Epithelial cell of prostate (primary cell): ENCODE results near the gene CLDN3.
"Not testable (repeated sequence)": the region's sequence is repeated elsewhere in the genome, so short reads cannot be mapped to it uniquely, and the experiment has no call there.

ENCODE experiments used
- DNase-seq: peaks from one replicate; pipeline ENCODE4 v3.0.0-alpha.2; 2011; ENCODE audit warnings: low read depth, low spot score
- H3K27ac ChIP-seq: fragments of 450-650 bp; 2 replicates; pipeline ENCODE4 v1.5.1; 2017; ENCODE audit warnings: mild to moderate bottlenecking

The CLDN3 gene

DNA sequence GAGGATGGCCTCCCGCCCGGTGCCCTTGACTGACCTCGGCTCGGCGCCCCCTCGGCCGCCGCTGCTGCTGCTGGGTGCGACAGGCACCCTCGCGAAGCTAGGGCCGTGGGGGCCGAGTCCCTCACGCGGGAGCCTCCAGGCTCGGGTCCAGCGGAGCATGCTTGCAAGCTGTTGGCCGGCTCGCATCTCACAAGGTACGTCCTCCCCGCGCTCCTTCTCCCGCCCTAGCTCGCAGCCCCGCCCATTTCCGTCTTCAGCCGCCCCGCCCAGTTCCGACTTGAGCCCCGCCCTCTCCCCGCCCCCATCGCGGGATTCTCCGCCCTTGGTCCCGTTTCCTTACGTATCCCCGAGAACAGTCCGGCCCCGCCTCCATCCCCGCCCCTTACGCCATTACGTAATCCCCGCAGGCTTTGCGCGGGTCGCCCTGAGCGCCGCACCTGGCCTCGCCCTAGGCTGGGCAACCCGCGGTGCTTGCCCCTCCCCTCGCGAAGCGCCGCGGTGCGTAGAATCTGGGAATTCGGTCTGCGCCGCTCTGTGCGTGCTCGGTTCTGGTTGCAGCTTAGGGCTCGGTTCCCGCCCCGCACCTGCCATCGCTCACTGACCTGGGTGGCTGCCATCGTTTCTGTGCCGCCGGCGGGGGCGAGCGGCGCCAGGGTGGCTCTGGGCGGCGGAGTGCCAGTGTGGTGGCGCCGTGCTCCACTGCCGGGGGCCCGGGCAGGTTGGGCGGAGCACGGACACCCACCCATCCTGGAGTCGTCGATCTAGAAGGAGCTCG is 31.3 kb downstream of the CLDN3 start, which contains the start of gene ABHD11:
TSS of gene ABHD11 (minus strand) at position 191 of the 775 bp plus-strand sequence. CDS start at position 159, 32 bp downstream.
- H3K27ac ChIP-seq: peak within 1 kb of the TSS; percentile 63
- DNase-seq: peak; percentile 78

DNA sequence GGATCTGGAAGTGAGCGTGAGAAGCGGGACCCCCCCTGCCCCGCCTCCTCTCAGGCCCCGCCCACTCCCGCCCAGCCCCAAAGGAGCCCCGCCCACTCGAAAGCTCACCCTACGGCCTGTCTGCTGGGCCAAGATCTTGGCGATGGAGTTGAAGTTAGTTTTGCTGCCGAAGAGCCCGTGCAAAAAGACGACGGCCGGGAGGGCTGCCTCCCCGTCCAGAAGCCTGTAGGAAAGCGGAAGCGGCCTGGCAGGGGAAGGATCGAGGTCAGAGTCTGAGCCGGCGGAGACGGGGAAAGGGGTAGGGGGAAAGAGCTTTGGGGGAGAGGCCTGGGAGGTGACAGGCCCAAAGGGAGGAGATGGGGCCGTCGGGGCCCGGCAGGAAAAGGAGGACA is 31.9 kb downstream of the CLDN3 start:
- H3K27ac ChIP-seq: peak overlapping the region; percentile 63
- no peak for DNase-seq

DNA sequence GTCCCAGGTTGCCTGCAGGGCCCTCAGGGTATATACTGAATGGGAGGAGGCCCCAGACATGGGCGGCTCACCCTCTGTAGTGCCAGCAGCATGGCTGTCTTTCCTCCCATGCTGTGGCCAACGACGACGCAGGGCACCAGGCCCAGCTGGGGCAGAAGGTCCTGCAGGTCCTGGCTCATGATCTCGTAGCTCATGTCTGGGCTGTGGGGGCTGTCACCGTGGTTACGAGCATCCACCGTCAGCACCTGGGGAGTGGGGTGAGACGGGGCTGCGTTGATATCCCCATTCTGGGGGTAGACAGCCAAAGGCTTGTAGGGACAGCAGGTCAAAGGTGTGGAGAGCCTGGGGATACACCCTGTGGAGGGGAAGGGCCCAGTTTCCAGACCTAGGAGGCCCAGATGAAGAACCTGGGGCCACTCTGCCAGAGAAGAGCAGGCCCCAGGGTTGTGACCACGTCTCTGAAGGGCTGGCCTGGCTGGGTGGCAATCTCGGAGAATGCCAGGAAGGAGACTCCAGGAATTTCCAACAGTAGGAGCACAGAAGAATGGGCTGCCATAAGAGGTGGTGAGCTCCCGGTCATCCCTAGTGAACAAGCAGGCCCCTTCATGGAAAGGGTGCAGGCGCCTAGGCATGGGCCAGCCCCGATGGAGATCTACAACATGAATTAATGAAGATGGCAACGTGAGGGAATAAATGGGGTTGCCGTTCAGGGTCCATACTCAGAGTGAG is 32.4 kb downstream of the CLDN3 start:
- peak overlapping the region; percentile 63 for H3K27ac ChIP-seq
- DNase-seq: no peak

DNA sequence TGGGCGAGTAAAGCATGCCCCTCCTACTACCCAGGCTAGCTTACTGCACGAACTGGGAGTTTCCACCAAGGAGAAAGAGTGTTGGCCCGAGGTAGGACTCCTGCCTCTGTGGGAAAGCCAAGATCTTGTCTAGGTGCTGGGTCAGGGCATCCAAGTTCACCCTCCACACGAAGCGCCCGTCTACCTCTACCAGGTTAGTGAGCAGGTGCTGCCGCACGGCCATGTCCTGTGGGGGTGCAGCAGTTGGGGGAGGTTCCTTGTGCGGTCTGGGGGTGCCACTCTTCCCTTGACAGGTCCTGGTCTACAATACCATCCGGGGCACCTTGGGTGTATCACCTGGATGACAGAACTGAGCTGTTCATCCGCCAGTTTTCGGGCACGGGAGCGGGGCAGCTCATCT is 33.2 kb downstream of the CLDN3 start:
- DNase-seq: no peak
- no peak overlapping the region for H3K27ac ChIP-seq

DNA sequence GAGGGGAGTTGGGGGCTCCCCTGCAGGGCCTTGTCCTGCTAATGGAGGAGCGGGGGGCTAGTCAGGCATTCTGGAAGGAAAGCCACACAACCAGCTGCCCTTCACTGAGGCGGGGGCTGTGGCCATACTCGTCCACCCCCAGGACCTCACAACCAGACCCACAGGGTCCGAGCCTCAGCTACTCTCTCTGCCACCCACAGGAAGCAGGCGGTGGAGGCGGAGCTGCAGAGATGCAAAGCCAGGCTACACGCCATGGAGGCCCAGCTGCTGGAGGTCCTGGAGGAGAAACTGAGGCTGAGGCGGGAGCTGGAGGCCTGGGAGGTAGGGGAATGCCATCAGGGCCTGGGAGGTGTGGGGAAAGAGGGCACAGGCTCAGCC is 34.6 kb downstream of the CLDN3 start:
- peak overlapping the region; percentile 41 for H3K27ac ChIP-seq
- DNase-seq: no peak

DNA sequence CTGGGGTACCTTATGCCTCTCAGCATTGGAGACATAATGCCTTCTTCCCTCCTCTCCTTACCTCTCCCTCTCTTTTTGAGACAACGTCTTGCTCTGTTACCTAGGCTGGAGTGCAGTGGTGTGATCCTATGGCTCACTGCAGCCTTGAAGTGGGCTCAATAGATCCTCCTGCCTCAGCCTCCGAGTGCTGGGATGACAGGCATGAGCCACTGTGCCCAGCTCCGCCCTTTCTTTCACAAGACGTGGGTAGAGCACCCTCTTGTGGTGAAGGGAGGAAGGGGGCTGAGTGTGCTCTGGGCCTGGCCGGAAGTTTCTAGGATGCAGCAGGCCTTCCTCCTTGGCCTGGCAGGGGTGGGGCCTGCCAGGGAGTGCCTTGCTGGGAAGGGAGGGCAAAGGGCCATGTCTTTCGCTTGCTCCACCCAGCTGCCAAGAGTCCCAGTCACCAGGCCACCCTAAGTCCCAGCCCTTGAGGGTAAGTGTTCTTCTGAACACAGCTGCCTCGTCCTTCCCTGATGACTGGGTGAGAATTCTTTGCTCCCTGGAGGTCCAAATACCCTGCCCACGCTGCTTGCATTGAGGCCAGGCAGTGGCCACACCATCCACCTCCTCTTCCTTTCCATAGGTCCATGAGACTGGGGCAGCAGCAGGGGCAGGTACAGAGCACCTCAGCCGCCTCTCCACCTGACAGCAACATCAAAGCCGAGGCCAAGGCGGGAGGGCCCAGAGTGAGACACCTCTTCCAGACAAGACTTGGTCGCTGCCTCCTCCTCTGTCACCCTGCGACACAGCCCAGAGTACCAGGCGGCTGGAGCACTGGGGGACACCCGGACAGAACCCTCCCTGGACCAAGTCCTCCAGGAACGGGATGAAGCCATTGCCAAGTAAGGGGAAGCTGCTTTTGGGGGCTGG is 35.2 kb downstream of the CLDN3 start:
- no peak for DNase-seq
- peak overlapping the region; percentile 41 for H3K27ac ChIP-seq

DNA sequence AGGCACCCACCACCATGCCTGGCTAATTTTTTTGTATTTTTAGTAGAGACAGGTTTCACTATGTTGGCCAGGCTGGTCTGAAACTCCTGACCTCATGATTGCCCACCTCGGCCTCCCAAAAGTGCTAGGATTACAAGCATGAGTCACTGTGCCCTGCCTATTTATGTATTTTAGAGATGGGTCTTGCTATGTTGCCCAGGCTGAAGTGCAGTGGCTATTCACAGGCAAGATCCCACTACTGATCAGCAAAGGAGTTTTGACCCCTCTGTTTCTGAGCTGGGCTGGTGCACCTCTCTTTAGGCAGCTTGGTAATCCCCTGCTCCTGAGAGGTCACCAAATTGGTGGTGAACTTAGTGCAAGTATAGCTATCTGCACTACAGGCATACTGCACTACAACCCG is 37.7 kb downstream of the CLDN3 start:
- no peak for DNase-seq
- no peak overlapping the region for H3K27ac ChIP-seq

DNA sequence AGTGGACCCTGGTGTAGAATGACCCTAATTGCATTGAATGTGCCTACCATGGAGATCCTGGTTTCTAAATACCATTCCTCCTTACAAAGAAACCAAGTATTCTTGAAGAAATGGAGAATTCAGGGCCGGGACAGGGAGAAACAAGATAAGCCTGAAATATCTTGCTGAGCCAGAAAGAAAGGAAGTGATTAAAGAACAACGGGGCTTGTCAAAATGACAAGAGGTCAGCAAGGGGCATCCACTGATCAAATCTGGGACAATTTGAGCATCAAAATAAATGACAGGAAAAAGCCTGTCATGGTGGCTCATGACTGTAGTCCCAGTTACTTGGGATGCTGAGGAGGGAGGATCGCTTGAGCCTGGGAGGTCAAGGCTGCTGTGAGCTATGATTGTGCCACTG is 39.6 kb downstream of the CLDN3 start:
- no peak for DNase-seq
- H3K27ac ChIP-seq: no peak overlapping the region

DNA sequence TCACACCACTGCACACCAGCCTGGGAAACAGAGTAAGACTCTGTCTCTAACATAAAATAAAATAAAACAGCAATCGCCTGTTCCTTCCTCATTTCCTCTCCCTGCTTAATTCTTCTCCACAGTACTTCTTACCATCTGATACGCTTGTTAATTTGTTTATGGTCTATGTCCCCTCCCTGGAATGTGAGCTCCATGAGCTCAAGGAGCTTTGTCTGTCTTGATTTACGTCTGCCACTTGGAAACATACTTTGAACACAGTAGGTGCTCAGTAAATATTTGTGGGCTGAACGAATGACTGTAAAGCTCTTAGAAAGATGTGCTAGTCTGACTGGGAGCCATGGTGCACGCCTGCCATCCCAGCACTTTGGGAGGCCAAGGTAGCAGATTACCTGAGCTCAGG is 41.5 kb downstream of the CLDN3 start:
- DNase-seq: no peak
- H3K27ac ChIP-seq: no peak overlapping the region

DNA sequence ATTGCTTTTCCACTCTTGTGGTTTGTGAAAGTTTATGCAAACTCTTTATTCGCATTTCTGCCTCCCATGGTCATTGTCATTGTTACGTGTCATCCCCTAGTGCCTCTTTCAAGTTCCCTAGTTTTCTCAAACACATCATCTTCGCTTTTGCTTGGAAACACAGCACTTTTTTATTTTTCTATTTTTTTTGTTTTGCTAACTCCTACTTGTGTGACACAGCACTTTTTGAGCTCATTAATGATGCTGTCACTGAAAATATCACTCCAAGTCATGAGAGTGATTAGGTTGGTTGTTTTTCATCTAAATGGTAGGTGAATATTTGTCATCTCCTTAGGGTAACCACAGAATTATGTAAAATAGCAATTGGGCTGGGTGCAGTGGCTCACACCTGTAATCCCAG is 42.1 kb downstream of the CLDN3 start:
- DNase-seq: no peak
- no peak overlapping the region for H3K27ac ChIP-seq

DNA sequence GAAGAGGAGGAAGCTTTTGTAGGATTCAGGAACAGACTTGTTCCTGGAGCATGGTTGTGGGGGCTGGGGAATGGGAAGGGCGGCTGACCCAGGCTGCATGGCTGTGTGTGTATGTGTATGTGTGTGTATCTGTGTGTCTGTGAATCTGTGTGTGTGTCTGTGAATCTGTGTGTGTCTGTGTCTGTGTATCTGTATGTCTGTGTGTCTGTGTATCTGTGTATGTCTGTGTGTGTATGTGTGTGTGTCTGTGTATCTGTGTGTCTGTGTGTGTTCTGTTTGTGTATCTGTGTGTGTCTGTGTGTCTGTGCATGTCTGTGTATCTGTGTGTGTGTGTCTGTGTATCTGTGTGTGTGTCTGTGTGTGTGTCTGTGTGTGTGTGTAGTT is 44.0 kb downstream of the CLDN3 start:
- no peak overlapping the region for H3K27ac ChIP-seq
- DNase-seq: no peak

DNA sequence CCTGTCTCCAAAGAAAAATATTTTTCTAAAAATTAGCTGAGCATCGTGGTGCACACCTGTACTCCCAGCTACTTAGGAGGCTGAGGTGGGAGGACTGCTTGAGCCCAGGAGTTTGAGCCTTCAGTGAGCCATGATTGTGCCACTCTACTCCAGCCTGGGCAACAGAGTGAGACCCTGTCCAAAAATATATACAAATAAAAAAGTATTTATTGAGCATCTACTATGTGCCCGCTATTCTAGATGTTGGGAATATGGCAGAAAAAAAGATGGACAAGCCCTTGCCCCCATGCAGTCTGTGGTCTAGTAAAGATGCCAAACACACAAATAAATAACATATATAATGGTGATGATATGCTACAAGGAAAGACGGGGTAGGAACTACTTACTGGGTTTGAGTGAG is 46.3 kb downstream of the CLDN3 start:
- no peak overlapping the region for H3K27ac ChIP-seq
- DNase-seq: no peak

DNA sequence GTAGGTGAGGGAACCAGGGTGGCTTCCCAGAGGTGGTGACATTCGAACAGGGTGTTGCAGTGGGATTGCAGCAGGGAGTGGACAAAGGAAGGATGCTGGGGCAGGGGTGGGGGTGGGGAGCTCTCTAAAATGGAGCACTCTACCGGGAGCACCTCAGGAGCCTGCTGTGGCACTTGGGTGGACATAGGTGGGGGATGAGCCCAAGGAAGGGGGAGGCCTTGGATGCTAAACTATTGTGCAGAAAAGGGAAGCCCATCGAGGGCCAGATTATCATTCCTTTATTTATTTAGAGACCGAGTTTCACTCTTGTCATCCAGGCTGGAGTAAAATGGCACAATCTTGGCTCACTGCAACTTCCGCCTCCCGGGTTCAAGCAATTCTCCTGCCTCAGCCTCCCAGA is 47.3 kb downstream of the CLDN3 start:
- H3K27ac ChIP-seq: no peak overlapping the region
- no peak for DNase-seq

DNA sequence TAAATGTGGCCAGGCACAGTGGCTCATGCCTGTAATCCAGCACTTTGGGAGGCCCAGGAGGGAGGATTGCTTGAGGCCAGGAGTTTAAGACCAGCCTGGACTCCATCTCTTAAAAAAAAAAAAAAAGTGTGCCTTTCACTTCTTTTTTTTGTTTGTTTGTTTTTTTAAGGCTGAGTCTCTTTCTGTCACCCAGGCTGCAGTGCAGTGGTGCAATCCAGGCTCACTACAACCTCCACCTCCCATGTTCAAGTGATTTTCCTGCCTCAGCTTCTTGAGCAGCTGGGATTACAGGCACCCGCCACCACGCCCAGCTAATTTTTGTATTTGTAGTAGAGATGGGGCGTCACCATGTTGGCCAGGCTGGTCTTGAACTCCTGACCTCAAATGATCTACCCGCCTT is 47.9 kb downstream of the CLDN3 start:
- not testable (repeated sequence) for DNase-seq, H3K27ac ChIP-seq

DNA sequence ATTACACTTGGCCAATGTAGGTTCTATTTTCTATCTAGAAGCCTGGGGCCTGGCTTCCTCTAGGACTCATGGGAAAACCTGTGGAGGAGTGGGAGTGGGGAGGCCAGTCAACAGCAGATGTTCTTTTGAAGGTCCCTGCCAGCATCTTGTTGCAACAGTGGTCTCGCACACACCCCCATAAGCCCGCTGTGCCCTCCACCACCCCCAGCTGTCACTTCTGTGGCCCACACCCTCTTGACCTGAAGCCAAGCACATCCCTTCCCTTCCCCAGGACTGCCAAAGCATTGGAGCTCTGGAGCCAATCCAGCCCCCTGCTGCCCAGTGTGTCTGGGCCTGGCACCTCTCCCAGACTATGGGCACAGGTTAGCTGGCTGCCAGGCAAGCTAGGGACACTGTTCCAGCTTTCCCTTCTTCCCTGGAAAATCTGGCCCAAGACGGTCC is 48.7 kb downstream of the CLDN3 start:
- no peak overlapping the region for H3K27ac ChIP-seq
- DNase-seq: no peak

DNA sequence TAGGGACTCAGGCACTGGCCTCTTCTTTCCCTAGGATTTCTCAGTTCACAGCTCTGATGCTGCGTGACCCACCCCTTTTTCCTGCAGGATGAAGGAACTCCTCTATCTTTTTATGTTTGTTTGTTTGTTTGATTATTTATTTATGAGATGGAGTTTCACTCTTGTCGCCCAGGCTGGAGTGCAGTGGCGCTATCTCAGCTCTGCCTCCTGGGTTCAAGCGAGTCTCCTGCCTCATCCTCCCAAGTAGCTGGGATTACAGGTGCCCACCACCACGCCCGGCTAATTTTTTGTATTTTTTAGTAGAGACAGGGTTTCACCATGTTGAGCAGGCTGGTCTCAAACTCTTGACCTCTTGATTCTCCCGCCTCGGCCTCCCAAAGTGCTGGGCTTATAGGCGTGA is 49.6 kb downstream of the CLDN3 start:
- not testable (repeated sequence) for H3K27ac ChIP-seq, DNase-seq

DNA sequence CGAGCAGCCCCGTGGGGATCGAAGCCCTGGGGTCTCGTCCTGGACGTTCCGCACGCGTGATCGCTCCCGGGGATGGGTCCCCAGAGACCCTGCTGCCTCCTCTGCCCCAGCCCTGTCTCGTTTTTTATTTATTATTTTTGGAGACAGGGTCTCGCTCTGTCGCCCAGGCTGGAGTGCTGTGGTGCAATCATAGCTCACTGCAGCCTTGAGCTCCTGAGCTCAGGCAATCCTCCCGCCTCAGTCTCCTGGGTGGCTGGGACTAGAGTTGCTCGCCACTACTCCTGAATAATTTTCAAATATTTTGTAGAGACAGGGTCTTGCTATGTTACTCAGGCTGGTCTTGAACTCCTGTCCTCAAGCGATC is 50.3 kb downstream of the CLDN3 start:
- no peak for DNase-seq

More for the DNA sequence above, 50.3 kb downstream of the CLDN3 start:
- no peak overlapping the region for H3K27ac ChIP-seq
